ENCODE data around the gene PSMB11.

Gene PSMB11

GRCh38 chr14:23018107-23018506 lies 23.9 kb upstream of the PSMB11 start:
- TF ChIP-seq, protein P1, sequence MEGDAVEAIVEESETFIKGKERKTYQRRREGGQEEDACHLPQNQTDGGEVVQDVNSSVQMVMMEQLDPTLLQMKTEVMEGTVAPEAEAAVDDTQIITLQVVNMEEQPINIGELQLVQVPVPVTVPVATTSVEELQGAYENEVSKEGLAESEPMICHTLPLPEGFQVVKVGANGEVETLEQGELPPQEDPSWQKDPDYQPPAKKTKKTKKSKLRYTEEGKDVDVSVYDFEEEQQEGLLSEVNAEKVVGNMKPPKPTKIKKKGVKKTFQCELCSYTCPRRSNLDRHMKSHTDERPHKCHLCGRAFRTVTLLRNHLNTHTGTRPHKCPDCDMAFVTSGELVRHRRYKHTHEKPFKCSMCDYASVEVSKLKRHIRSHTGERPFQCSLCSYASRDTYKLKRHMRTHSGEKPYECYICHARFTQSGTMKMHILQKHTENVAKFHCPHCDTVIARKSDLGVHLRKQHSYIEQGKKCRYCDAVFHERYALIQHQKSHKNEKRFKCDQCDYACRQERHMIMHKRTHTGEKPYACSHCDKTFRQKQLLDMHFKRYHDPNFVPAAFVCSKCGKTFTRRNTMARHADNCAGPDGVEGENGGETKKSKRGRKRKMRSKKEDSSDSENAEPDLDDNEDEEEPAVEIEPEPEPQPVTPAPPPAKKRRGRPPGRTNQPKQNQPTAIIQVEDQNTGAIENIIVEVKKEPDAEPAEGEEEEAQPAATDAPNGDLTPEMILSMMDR (IDR thresholded peaks at IDR 0.05; ENCODE audit: insufficient read depth, low read depth, low read length, missing control alignments): no peak
- no peak overlapping the region for H3K4me3 ChIP-seq (ENCODE audit: low read length)

GRCh38 chr14:23020143-23021128 lies 21.6 kb upstream of the PSMB11 start:
- no peak overlapping the region for H3K4me3 ChIP-seq (ENCODE audit: low read length)
- no peak for DNase-seq (ENCODE audit: low read depth)
- TF ChIP-seq, protein P1 (IDR thresholded peaks at IDR 0.05; ENCODE audit: insufficient read depth, low read depth, low read length, missing control alignments): no peak

More at GRCh38 chr14:23018107-23018506, 23.9 kb upstream of the PSMB11 start:
- no peak for DNase-seq (ENCODE audit: low read depth)

DNA sequence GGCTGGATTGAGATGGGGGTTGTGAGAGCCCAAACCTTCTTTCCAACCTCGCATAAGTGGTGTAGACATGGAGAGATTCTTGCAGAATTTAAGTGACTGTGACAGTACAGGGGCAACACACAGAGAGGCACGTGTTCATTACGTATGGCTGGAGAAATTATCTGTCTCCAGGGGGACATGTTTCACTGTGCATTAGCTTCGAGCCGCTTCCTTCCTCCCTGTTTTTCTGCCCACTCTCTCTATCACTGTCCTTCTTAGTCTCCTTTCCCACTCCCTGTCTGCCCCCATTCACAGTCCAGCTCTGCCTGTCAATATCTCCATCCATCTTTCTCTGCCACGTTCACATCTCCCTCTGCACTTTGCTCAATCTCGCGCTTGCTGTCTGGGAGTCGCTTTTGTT lies 20.6 kb upstream of the PSMB11 start:
- TF ChIP-seq, protein P1 (IDR thresholded peaks at IDR 0.05; ENCODE audit: insufficient read depth, low read depth, low read length, missing control alignments): no peak
- no peak for DNase-seq (ENCODE audit: low read depth)
- H3K4me3 ChIP-seq (ENCODE audit: low read length): no peak overlapping the region

- H3K4me3 ChIP-seq (ENCODE audit: low read length): no peak overlapping the region
- TF ChIP-seq, protein P1 (IDR thresholded peaks at IDR 0.05; ENCODE audit: insufficient read depth, low read depth, low read length, missing control alignments): no peak
- no peak for DNase-seq (ENCODE audit: low read depth)
Observed at GRCh38 chr14:23021889-23022442, 20.0 kb upstream of the PSMB11 start.

GRCh38 chr14:23023022-23023794 lies 18.8 kb upstream of the PSMB11 start:
- no peak overlapping the region for H3K4me3 ChIP-seq (ENCODE audit: low read length)
- TF ChIP-seq, protein P1 (IDR thresholded peaks at IDR 0.05; ENCODE audit: insufficient read depth, low read depth, low read length, missing control alignments): no peak
- no peak for DNase-seq (ENCODE audit: low read depth)

- TF ChIP-seq, protein P1 (IDR thresholded peaks at IDR 0.05; ENCODE audit: insufficient read depth, low read depth, low read length, missing control alignments): no peak
- no peak for DNase-seq (ENCODE audit: low read depth)
- no peak overlapping the region for H3K4me3 ChIP-seq (ENCODE audit: low read length)
Observed at GRCh38 chr14:23023795-23024152, 18.2 kb upstream of the PSMB11 start.

Data from epithelial cell of esophagus (primary cell).